H1 (cell line): Measurements from ENCODE around the gene CDH9. TPM values are rescaled to one million over a fixed set of nuclear protein-coding genes. Genes with fewer than 3 reads are reported as not detected.

ENCODE experiments used
- RAD21 ChIP-seq, 2 experiments: IDR thresholded peaks in 1 of 2; conservative IDR thresholded peaks in 1 of 2; 2 replicates each; pipeline ENCODE4 v1.6.1; 2011; ENCODE audit warnings: low read depth in 2 of 2, low read length in 2 of 2, improper control_type of control experiment in 1 of 2, inconsistent platforms in 1 of 2, mild to moderate bottlenecking in 1 of 2, moderate library complexity in 1 of 2
- TCF12 ChIP-seq: IDR thresholded peaks from 2 replicates; pipeline ENCODE4 v1.6.1; 2011; ENCODE audit warnings: low read depth, mild to moderate bottlenecking, low read length
- polyA plus RNA-seq, 7 experiments: library from polyadenylated mRNA; depleted of rRNA in 3 of 7; stranded (reverse) in 5 of 7; unstranded in 2 of 7; fragments of >200 nt in 5 of 7; fragments of 200-250 nt in 2 of 7; gene quantifications; 1 replicate in 5 of 7; 2 replicates in 1 of 7; 4 replicates in 1 of 7; pipeline versions ENCODE4 v1.2.1 to v1.2.3, GENCODE V29; 2011 to 2013; ENCODE audit warnings: missing spikeins in 2 of 7, mixed read lengths in 2 of 7
- total RNA-seq: library from RNA; stranded (reverse); fragmentation: NEBNext Ultra II Directional; extraction: Animal tissue kit (Norgen Biotek cat#: 25700); gene quantifications from 2 replicates; pipeline ENCODE4 v1.2.1, GENCODE V29; 2021

The CDH9 gene
- total and polyA plus RNA-seq, 2 of the 8 experiments (the other 6 are each of a cell fraction or from before 2014, with no cell fraction given) = 0.54 to 1.0 TPM

GRCh38 chr5:27021471-27021870, 16.9 kb downstream of the CDH9 start (continued):
- TF ChIP-seq TCF12 (no peak), RAD21 (IDR thresholded peaks at IDR 0.05 in 1 of 2, conservative IDR thresholded peaks at IDR 0.05 in 1 of 2; ENCODE audit: low read depth in 2 of 2, low read length in 2 of 2) (no peak)
